ENCODE data around the gene EIF5.

- TF ChIP-seq, protein P1, sequence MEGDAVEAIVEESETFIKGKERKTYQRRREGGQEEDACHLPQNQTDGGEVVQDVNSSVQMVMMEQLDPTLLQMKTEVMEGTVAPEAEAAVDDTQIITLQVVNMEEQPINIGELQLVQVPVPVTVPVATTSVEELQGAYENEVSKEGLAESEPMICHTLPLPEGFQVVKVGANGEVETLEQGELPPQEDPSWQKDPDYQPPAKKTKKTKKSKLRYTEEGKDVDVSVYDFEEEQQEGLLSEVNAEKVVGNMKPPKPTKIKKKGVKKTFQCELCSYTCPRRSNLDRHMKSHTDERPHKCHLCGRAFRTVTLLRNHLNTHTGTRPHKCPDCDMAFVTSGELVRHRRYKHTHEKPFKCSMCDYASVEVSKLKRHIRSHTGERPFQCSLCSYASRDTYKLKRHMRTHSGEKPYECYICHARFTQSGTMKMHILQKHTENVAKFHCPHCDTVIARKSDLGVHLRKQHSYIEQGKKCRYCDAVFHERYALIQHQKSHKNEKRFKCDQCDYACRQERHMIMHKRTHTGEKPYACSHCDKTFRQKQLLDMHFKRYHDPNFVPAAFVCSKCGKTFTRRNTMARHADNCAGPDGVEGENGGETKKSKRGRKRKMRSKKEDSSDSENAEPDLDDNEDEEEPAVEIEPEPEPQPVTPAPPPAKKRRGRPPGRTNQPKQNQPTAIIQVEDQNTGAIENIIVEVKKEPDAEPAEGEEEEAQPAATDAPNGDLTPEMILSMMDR (IDR thresholded peaks at IDR 0.05 in 2 of 3, conservative IDR thresholded peaks at IDR 0.05 in 1 of 3; ENCODE audit: borderline replicate concordance in 1 of 3, insufficient read depth in 1 of 3, low read depth in 2 of 3, low read length in 2 of 3): no peak
- TF ChIP-seq EZH2phosphoT487 (IDR thresholded peaks at IDR 0.05; ENCODE audit: borderline replicate concordance): no peak
These were observed 46.8 kb upstream of the EIF5 start for GRCh38 chr14:103286968-103287850.

Measured in HCT116 (cell line).